KOPT-K1 (cell line): ENCODE data around the gene RNF220.

Experiments used
- H3K27ac ChIP-seq: fragments of 200-600 bp; sonication (generic); 2 replicates; pipeline ENCODE4 v1.5.1; 2016; ENCODE audit warnings: antibody characterized with exemption, mild to moderate bottlenecking, low read depth, low read length; ENCODE audit not compliant: poor library complexity, severe bottlenecking
- H3K36me3 ChIP-seq: fragments of 200-600 bp; sonication (generic); 2 replicates; pipeline ENCODE4 v1.5.1; 2017; ENCODE audit warnings: antibody characterized with exemption, mild to moderate bottlenecking, low read length, moderate library complexity; ENCODE audit not compliant: insufficient read depth
- H3K9me3 ChIP-seq: fragments of 200-600 bp; sonication (generic); 2 replicates; pipeline ENCODE4 v1.5.1; 2017; ENCODE audit warnings: antibody characterized with exemption, low read length, mild to moderate bottlenecking; ENCODE audit not compliant: insufficient read depth, poor library complexity, severe bottlenecking

The RNF220 gene

DNA sequence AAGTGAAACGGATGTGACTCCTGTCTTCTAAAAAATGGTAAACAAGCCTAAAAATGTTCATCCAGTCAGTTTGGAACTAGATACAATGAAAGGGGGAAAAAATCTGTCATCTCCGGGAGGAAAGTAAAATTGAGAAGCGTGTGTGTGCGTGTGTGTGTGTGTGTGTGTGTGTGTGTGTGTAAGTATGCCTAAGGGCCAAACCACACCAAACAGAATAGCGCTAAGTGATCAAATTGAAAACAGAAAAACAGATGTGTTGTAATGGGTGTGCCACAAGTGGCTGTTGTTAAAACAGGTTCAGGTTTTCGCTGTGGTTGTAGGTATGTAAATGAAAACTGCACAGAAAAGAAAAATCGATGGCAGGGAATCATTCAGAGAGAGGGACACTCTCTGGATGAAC, 106.7 kb downstream of the RNF220 start:
- H3K27ac ChIP-seq = no peak overlapping the region
- H3K9me3 ChIP-seq = no peaks in the 10 kb centered on the region
- H3K36me3 ChIP-seq = no peaks in the 10 kb centered on the region

DNA sequence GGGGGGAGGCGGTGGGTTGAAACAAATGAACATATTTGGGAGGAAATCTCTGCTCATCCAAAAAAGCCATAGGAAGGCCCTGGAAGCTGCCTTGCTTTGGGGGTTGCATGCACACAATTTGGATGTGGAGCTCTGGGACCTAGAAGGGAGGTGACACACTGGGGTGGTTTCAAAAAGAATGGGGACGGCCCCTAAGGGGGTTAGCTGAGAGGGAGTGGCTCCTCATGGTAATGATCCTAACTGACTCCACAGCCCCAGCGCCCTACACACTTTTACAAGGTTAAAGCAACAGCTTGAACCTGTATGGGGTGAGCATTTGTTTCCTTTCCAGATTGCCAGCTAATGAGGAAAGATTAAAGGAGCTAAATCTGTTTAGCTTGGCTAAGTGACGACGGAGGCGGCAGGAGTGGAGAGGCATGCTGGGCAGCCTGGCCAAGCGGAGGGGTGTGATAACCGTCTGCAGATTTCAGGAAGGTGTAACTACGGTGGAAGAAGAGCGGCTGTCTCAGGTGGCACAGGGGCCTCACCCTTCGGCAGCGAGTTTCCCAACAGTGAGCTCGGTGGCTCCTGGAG, 107.3 kb downstream of the RNF220 start:
- H3K9me3 ChIP-seq = no peaks in the 10 kb centered on the region
- H3K27ac ChIP-seq = no peak overlapping the region
- H3K36me3 ChIP-seq = no peaks in the 10 kb centered on the region

DNA sequence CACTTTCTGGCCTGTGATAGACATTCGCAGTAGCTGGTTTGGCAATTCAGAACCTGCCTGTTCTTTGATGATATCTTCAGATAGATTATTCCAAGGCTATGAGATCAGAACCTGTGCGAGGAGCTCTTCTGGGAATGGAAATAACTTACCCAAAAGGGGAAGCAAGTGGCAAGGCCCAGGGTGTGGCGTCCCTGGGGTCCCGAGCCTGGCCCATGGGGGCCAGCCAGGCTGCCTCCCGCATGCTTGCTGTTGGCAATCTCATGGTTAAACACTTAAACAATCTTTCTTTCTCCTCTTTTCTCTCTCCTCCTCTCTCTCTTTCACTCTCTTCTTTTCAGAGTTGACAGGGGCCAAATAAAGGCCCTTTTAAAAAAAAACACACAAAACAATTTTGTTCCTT, 108.1 kb downstream of the RNF220 start:
- Histone ChIP-seq H3K9me3 (no peaks in the 10 kb centered on the region), H3K36me3 (no peaks in the 10 kb centered on the region), H3K27ac (no peak overlapping the region)

DNA sequence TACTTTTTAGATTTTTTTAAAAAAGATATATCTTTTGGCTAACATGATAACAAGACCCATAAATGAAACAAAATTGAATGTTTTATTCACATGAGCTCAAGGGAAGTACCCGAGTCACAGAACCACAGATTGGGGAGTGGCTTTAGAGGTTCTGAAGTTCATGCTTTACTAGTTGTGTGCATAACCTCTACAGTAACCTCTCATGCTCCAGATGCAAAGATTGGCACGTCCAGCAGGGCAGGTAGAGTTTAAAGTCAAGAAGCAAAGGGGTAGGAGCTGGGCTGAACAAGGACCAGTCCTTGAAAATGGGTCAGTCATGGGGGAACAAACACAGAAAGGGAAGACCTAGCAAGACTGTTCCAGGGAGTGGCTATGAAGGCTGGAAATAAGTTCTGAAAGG, 109.6 kb downstream of the RNF220 start:
- Histone ChIP-seq H3K27ac (no peak overlapping the region), H3K9me3 (no peaks in the 10 kb centered on the region), H3K36me3 (no peaks in the 10 kb centered on the region)

DNA sequence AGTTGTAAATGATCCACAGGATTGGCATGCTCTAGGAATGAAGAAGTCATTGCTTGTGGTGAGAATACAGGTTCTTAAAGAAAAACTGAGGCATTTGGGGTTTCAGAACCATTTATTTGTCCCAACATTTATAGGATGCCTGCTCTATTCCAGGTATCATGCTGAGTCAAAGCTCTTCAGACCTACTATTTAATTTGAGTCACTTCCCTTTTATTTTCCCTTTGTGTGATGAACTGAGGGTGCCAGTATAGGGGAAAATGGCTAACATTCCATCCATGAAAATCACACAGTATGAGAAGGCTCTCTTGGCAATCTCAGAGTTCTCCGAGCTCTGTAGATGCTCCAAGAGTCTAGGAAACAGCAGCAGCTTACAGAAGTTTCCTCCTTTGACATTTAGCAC, 110.4 kb downstream of the RNF220 start:
- H3K36me3 ChIP-seq = no peaks in the 10 kb centered on the region
- no peak overlapping the region for H3K27ac ChIP-seq
- no peaks in the 10 kb centered on the region for H3K9me3 ChIP-seq

DNA sequence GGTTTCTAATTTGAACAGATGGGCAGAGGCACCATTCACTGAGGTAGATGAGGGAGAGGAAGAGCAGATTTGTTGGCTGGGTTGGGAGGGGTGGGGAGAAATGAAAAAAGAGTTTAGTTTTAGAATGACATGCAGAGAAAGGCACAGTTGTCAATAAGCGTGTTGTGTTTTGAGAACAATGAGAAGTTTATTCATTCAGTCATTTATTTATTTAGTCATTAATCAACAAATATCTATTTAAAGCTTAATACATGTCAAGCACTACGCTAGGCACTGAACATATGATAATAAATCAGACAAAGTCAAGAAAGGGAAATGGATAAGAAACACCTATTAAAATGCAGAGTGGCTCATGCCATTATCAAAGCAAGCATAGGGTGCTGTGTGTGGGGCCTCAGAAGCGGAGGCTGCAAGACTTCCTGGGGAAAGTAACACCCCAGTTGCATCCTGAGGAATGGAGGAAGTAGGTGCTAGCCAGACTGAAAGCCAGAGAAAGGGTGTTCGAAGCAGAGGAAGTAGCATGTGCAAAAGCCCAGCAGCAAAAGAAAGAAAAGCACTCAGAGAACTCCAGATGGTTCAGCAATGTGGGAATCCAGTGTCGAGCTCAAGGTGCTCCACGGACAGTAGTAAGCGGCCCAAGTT, 114.1 kb downstream of the RNF220 start:
- Histone ChIP-seq H3K9me3 (no peaks in the 10 kb centered on the region), H3K36me3 (no peaks in the 10 kb centered on the region), H3K27ac (no peak overlapping the region)

DNA sequence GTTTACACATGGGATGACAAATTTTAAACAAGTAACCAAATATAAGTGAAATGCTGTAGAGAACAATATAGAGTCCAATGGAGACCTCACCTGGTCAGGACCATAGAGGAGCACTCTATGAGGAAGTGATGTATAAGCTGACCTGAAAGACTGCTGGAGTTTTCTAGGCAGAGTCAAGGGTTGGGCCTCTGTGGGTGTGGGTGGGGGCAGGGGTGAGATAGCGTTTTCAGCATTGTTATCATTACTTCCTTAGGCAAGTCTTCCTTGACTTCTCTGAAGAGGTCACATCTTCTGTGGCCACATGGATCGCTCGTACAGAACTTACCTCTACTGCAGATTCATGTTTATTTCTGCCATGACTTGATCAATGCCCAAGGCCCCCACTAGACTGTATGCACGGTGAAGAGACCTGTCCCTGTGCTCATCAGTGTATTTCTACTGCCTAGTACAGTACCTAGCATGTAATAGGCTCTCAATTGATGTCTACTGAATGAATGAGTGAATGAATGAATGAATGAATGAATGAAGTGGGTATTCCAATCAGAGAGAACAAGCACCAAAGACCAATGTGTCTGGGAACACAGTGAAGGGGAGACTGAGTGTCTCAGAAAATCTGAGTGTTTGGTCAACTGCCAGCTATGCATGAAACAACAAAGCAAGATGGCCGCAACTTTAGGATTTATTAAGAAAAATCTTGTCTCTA, 116.5 kb downstream of the RNF220 start:
- no peaks in the 10 kb centered on the region for H3K9me3 ChIP-seq
- H3K27ac ChIP-seq = no peak overlapping the region
- H3K36me3 ChIP-seq = no peaks in the 10 kb centered on the region

DNA sequence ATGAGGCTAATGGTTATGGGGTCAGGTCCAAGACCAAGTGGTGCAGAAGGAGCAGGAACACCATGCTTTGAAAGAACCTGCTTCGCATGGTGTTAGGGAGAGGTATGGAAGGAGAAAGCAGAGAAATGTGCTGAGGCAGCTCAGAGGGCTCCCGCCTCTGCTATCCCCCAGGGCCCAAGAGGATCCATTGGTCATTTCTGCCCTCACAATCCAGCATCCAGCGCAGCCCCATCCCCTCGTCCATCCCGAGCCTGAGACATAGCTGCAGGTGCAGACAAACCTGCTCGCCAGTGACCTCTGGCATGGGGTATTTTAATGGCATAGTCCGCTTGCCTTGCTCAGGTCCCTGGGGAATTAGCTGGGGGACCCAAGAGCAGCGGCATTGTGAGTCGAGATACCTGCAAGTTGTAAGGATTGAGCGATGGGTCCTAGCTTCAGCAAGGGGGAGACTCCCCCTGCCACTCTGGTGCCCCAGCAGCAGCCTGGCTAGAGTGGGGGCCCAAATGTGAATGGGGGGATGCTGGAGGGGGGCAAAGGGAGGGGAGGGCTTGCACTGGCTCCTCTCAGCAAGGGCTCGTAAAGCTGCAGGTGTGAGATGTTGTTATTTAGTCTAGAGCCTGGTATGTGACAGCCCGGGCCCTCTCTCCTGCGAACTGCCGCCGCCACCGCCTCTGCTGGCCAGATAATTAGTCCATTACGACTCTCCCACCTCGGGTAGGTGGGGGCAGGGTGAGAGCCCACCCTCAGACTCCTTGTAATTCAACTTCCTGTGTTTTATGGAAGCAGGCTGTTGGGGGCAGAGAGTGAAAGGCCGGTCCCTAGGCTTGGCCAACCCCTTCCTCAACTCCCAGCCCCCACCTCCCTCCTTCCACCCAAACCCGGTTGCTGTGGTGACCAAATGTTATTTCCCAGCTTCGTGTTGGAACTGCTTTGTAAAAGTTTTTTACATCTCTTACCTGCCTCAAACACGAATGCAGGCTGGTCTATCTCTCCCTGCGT, 118.8 kb downstream of the RNF220 start:
- no peak overlapping the region for H3K27ac ChIP-seq

DNA sequence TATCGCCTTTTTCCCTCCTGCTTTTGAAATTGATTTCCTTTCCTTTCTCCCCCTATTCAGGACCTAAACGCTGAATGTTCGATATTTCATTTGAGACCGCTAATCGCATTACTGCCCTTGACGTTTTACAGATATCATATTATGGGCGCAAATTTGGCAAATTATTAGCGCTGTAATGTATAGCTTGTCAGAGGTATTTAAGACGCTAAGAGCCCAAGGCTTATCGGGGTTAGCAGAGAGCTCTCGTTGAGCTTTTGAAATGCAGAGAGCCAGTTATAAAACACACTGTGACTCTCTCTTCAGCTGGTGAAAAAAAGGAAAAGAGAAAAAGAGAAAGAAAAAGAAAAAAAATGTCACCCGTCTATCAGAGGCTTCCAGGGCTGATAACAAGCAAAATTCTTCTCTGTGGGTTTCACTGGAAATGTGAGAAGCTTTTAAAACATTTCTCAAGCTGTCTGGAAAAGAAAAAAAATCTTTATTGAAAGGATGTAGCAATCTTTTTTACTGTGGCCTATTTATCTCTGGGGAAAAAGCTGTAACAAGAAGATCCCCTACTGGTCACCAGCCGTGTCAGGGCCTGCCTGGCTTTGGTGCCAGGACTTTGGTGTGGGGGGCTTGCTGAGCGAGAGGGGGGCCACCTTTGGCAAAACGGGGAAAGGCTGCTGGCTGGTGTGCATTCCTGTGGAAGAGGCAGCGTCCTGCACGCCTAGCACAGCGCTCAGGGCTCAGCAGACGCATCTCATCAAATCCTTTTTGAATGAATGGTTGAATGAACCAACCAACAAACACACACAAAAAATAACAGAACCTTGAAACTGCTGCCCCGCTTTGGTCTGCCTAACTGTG, 119.8 kb downstream of the RNF220 start:
- no peaks in the 10 kb centered on the region for H3K9me3 ChIP-seq
- no peaks in the 10 kb centered on the region for H3K36me3 ChIP-seq
- no peak overlapping the region for H3K27ac ChIP-seq

More for the DNA sequence above, 118.8 kb downstream of the RNF220 start:
- Histone ChIP-seq H3K9me3 (no peaks in the 10 kb centered on the region), H3K36me3 (no peaks in the 10 kb centered on the region)

DNA sequence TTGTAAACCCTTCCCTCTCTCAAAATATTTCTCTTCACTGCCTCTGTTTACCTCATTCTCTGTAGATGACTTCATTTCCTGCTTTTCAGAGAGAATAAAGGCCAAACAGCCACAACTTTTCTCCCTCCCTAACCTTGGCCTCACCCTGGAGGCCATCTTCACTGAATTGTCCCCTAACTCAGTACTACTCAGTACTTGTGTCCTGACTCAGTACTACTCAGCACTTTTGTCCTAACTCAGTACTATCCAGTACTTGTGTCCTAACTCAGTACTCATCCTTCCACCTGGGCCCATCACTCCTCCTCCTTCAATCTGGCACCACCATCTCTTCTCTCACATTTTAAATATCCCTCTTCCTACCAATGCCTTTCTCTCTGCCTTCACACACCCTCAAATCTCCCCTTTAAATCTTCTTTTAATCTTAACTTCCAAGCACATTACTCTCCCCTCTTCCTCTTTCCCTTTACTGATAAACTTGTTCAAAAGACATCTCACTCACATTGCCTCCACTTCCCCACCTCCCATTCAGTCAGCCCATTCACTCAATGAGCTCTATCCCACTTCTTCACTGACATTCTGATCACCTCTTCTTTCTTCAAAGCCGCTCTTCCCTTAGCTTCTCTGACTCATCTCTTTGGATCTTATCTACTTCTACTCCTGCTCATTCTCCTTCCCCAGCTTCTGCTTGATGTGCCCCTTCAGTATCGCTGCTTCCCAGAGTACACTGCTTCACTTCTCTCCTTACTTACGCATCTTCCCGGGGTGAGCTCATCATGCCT, 121.4 kb downstream of the RNF220 start:
- H3K36me3 ChIP-seq = no peaks in the 10 kb centered on the region
- no peaks in the 10 kb centered on the region for H3K9me3 ChIP-seq
- H3K27ac ChIP-seq = no peak overlapping the region

DNA sequence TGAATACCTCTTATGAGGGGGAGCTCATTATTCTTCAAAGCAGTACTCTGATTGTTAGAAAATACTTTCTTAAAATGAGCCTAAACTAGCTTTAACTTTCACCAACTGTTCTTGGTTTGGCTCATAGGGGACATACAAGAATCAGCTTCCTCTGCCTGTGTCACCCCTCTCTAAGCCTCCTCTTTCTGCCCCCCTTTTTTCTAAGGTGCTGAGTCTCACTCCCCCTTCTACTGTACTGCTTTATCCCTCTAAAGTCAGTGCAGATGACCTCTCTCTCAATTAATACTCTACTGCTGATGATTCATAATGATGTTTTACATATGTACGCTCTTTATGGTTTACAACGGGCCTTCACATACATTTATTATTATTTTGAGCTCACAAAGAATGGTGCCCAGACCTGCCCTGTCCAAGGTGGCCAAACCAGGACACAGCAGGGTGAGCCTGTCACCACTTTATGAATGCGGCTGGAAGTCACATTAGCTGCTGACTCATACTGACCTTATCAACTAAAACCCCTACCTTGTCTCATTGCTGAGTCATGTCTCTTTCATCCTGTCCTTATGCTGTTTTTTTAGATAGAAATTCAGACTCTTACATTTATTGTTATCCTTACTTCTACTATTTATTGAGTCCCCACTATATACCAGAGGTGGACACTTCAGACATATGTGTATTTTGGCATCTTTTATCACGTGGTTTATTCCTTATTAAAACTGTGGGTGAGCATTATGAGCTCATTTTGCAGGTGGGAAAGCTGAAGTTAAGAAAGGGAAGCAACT, 126.9 kb downstream of the RNF220 start:
- H3K27ac ChIP-seq = no peak overlapping the region

DNA sequence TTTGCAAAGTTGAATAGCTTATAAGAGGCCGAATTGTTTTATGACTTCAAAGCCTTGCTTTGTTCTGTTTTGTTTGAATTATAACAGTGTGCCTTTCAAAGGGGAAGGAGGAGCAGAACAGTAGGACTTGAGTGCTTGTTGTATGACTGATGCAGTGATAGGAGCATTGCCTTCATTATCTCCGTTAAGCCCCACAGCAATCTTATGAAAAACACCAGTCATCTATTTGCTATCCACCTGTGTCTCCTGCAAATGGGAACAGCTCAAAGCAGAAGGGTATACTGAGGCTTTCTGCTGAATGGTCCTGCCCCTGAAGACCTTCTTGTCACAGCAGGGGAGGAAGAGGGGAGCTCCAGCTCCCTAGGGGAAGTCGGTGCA, 127.5 kb downstream of the RNF220 start:
- no peaks in the 10 kb centered on the region for H3K36me3 ChIP-seq
- no peaks in the 10 kb centered on the region for H3K9me3 ChIP-seq
- H3K27ac ChIP-seq = no peak overlapping the region

More for the DNA sequence above, 126.9 kb downstream of the RNF220 start:
- Histone ChIP-seq H3K9me3 (no peaks in the 10 kb centered on the region), H3K36me3 (no peaks in the 10 kb centered on the region)

DNA sequence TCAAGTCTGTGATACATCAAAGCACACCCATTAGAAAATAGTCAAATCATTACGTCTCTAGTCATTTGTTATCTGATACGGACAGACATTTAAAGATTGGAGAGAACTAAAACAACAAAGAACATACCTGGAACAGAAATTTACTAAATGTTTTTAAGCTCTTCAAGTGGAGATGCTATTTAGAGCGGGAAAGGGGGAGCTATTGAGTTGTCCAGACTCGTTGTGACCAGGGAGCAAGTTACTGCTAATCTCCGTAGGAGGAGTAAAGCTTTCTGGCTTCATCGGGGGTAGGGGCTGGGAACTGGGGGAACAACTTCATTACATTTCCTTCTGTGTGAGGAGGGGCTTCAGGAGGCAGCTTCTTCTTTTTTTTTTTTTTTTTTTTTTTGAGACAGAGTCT, 129.7 kb downstream of the RNF220 start:
- Histone ChIP-seq H3K36me3 (no peaks in the 10 kb centered on the region), H3K9me3 (no peaks in the 10 kb centered on the region), H3K27ac (no peak overlapping the region)
